Hepatocyte (in vitro differentiated cells): ENCODE results near the gene STIM1.

Experiments
- EZH2 ChIP-seq: fragments of 200-600 bp; sonication (generic); IDR thresholded peaks from 2 replicates; pipeline ENCODE4 v1.6.1; 2016; ENCODE audit warnings: antibody characterized with exemption, mild to moderate bottlenecking, borderline replicate concordance
- TF ChIP-seq, protein P1 (sequence below): fragments of 200-600 bp; sonication (generic); IDR thresholded peaks from 2 replicates; pipeline ENCODE4 v1.5.1; 2016; ENCODE audit warnings: antibody characterized with exemption, mild to moderate bottlenecking; ENCODE audit not compliant: poor library complexity

- TF ChIP-seq, protein P1, sequence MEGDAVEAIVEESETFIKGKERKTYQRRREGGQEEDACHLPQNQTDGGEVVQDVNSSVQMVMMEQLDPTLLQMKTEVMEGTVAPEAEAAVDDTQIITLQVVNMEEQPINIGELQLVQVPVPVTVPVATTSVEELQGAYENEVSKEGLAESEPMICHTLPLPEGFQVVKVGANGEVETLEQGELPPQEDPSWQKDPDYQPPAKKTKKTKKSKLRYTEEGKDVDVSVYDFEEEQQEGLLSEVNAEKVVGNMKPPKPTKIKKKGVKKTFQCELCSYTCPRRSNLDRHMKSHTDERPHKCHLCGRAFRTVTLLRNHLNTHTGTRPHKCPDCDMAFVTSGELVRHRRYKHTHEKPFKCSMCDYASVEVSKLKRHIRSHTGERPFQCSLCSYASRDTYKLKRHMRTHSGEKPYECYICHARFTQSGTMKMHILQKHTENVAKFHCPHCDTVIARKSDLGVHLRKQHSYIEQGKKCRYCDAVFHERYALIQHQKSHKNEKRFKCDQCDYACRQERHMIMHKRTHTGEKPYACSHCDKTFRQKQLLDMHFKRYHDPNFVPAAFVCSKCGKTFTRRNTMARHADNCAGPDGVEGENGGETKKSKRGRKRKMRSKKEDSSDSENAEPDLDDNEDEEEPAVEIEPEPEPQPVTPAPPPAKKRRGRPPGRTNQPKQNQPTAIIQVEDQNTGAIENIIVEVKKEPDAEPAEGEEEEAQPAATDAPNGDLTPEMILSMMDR = no peak
- TF ChIP-seq EZH2 = no peak
These were observed 38.8 kb upstream of the STIM1 start for GRCh38 chr11:3816673-3817072.
